LNCaP clone FGC (cell line): ENCODE measurements around the gene KLC1.

ENCODE experiments used
- DNase-seq: peaks from one replicate; pipeline ENCODE4 v3.0.0-alpha.2; 2011; ENCODE audit warnings: low read depth
- H3K4me3 ChIP-seq: 2 replicates; pipeline ENCODE4 v1.5.1; 2011; ENCODE audit warnings: mild to moderate bottlenecking, low read depth, low read length, control low read depth
- TF ChIP-seq, protein P1 (sequence below): IDR thresholded peaks from 2 replicates; pipeline ENCODE4 v1.5.1; 2012; ENCODE audit warnings: mild to moderate bottlenecking; ENCODE audit not compliant: control insufficient read depth, insufficient read depth; ENCODE audit errors: extremely low read depth

Gene KLC1

DNA sequence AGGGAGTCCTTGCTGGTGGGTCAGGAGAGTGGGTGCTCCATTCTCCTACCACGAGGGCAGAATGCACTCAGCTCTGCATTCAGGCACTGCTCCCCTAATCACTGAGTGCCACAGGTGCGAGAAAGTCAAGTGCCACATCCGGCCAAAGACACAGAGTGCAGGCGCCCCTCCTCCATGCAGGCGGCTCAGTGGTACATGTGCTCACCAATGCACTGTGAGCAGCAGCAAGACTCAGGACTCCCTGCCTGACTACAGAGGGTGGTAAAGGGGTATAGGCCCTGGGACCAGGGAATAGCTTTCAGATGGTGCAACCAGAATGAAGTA lies 119.5 kb downstream of the KLC1 start:
- H3K4me3 ChIP-seq: no peak overlapping the region
- DNase-seq: no peak
- TF ChIP-seq, protein P1, sequence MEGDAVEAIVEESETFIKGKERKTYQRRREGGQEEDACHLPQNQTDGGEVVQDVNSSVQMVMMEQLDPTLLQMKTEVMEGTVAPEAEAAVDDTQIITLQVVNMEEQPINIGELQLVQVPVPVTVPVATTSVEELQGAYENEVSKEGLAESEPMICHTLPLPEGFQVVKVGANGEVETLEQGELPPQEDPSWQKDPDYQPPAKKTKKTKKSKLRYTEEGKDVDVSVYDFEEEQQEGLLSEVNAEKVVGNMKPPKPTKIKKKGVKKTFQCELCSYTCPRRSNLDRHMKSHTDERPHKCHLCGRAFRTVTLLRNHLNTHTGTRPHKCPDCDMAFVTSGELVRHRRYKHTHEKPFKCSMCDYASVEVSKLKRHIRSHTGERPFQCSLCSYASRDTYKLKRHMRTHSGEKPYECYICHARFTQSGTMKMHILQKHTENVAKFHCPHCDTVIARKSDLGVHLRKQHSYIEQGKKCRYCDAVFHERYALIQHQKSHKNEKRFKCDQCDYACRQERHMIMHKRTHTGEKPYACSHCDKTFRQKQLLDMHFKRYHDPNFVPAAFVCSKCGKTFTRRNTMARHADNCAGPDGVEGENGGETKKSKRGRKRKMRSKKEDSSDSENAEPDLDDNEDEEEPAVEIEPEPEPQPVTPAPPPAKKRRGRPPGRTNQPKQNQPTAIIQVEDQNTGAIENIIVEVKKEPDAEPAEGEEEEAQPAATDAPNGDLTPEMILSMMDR: no peak

DNA sequence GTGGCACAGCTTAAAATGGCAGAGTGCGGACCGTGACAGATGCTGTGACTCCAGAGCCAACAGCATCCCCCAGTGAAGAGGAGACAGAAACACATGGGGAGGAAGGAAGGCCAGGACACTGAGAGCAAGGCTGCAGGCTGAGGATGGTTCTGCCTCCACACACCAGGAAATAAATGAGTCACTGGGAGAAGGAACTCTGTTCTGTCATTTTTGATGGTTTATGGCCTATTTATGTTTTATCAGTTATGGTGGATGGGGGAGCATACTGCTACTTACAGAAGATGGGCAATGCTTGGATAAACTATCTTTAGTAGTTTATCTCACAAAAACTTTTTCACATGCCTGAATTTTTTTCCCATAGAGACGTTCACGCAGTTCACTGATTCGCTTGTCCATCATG lies 120.4 kb downstream of the KLC1 start:
- no peak for DNase-seq
- TF ChIP-seq, protein P1: no peak

DNA sequence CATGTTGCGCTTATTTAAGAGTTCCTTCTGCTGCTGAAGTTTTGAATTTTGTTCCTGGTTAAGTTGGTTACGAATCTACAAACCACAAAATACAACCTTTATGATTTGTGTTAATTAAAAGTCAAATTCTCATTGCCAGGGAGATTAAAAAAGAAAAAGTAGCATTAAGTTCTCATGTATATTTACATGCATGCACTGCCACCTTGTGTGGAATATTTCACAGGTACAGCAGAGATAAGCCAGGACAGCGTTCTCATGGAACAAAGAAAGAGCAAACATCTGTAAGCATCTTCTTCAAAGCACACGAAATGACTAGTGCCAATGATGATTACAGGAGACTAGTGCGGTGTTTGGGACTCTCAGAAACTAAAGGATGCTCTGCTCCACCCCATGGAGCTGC lies 120.8 kb downstream of the KLC1 start:
- TF ChIP-seq, protein P1: no peak
- H3K4me3 ChIP-seq: no peak overlapping the region
- no peak for DNase-seq

More for the DNA sequence above, 120.4 kb downstream of the KLC1 start:
- no peak overlapping the region for H3K4me3 ChIP-seq
